ENCODE measurements around the gene NTSR1.

DNA sequence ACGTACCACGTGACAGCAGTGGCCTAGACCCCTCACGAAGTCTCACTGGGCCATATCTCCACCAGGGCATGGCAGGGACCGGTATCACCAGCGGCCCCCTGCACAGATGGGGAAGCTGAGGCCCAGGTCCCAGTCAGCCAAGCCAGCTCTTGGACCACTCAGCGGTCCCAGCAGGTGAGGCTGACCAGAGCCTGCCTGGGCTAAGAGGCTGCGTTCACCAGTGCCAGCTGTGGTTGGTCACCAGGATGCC is 85.0 kb downstream of the NTSR1 start:
- no peak for TF ChIP-seq TAF1 (IDR thresholded peaks at IDR 0.05; ENCODE audit: borderline replicate concordance, insufficient read depth, low read length)
- TF ChIP-seq POLR2AphosphoS5 (IDR thresholded peaks at IDR 0.05; ENCODE audit: low read depth, low read length): no peak
- TF ChIP-seq FOXP2 (optimal IDR thresholded peaks at IDR 0.05; ENCODE audit: borderline replicate concordance, extremely low read depth, extremely low read length, insufficient read depth): no peak
- TF ChIP-seq SIN3A (IDR thresholded peaks at IDR 0.05; ENCODE audit: borderline replicate concordance, insufficient read depth, low read length): no peak
